Testis (tissue), 2 donors: Measurements from ENCODE around the gene TMEM116.

Experiments
- POLR2A ChIP-seq: fragments of 450-650 bp; IDR thresholded peaks from one replicate; pipeline ENCODE4 v1.6.1; 2017; ENCODE audit warnings: antibody characterized with exemption, mild to moderate bottlenecking, moderate library complexity
- TF ChIP-seq, protein P1 (sequence below), 3 experiments: fragments of 450-650 bp in 2 of 3; fragments of 200-600 bp in 1 of 3; sonication (generic) in 1 of 3; IDR thresholded peaks; one replicate each; pipeline ENCODE4 v1.5.1; 2016 to 2019; ENCODE audit warnings: antibody characterized with exemption in 3 of 3, mild to moderate bottlenecking in 2 of 3, moderate library complexity in 1 of 3

- TF ChIP-seq, protein P1, sequence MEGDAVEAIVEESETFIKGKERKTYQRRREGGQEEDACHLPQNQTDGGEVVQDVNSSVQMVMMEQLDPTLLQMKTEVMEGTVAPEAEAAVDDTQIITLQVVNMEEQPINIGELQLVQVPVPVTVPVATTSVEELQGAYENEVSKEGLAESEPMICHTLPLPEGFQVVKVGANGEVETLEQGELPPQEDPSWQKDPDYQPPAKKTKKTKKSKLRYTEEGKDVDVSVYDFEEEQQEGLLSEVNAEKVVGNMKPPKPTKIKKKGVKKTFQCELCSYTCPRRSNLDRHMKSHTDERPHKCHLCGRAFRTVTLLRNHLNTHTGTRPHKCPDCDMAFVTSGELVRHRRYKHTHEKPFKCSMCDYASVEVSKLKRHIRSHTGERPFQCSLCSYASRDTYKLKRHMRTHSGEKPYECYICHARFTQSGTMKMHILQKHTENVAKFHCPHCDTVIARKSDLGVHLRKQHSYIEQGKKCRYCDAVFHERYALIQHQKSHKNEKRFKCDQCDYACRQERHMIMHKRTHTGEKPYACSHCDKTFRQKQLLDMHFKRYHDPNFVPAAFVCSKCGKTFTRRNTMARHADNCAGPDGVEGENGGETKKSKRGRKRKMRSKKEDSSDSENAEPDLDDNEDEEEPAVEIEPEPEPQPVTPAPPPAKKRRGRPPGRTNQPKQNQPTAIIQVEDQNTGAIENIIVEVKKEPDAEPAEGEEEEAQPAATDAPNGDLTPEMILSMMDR (IDR thresholded peaks at IDR 0.05), result no peak
- TF ChIP-seq POLR2A, result no peak
These were observed 37.6 kb downstream of the TMEM116 start for GRCh38 chr12:111975161-111975931.
